ENCODE results near the gene TACC2.
"Not testable (repeated sequence)": the region's sequence is repeated elsewhere in the genome, so short reads cannot be mapped to it uniquely, and the experiment has no call there.

DNA sequence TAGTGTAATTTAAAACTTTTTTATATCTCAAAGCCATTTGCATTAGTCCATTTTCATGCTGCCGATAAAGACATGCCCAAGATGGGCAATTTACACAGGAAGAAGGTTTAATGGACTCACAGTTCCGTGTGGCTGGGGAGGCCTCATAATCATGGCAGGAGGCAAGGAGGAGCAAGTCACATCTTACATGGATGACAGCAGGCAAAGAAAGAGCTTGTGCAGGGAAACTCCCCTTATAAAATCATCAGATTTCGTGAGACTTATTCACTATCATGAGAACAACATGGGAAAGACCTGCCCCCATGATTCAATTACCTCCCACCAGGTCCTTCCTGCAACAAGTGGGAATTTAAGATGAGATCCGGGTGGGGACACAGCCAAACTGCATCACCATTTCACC, 2.8 kb downstream of the TACC2 start:
- TF ChIP-seq, protein P1, sequence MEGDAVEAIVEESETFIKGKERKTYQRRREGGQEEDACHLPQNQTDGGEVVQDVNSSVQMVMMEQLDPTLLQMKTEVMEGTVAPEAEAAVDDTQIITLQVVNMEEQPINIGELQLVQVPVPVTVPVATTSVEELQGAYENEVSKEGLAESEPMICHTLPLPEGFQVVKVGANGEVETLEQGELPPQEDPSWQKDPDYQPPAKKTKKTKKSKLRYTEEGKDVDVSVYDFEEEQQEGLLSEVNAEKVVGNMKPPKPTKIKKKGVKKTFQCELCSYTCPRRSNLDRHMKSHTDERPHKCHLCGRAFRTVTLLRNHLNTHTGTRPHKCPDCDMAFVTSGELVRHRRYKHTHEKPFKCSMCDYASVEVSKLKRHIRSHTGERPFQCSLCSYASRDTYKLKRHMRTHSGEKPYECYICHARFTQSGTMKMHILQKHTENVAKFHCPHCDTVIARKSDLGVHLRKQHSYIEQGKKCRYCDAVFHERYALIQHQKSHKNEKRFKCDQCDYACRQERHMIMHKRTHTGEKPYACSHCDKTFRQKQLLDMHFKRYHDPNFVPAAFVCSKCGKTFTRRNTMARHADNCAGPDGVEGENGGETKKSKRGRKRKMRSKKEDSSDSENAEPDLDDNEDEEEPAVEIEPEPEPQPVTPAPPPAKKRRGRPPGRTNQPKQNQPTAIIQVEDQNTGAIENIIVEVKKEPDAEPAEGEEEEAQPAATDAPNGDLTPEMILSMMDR (IDR thresholded peaks at IDR 0.05), result not testable (repeated sequence)
- TF ChIP-seq POLR2A, POLR2AphosphoS5 (IDR thresholded peaks at IDR 0.05): not testable (repeated sequence)
